SK-N-SH (cell line): ENCODE measurements around the gene CDH4. TPM values are rescaled to one million over a fixed set of nuclear protein-coding genes. Genes with fewer than 3 reads are reported as not detected.

Source experiments
- CTCF ChIA-PET: fragments of 300-600, 350-600 bp; formaldehyde crosslinking; extraction: SDS; loops from one replicate; lab custom pipeline; 2021; lab: Yijun Ruan, JAX
- POLR2A ChIA-PET: fragments of 350-600 bp; sonication (Branson Sonifier 250); formaldehyde crosslinking; extraction: SDS; loops from one replicate; lab custom pipeline; 2020; ENCODE audit warnings: antibody characterized with exemption, inconsistent platforms; lab: Yijun Ruan, JAX
- DNase-seq: peaks from one replicate; pipeline ENCODE4 v3.0.0; 2012
- H2AFZ ChIP-seq: fragments of 200-600 bp; sonication (generic); 2 replicates; pipeline ENCODE4 v1.8.1; 2016; ENCODE audit warnings: antibody characterized with exemption, mild to moderate bottlenecking, low read depth
- H3F3A ChIP-seq: fragments of 200-600 bp; sonication (generic); replicated peaks from 2 replicates; pipeline ENCODE3; 2016; ENCODE audit warnings: antibody characterized with exemption, mild to moderate bottlenecking; ENCODE audit not compliant: insufficient read depth
- H3K27ac ChIP-seq, 2 experiments: fragments of 200-500 bp in 1 of 2; fragments of 200-600 bp in 1 of 2; sonication (Bioruptor generic) in 1 of 2; sonication (generic), shearing (Covaris generic) in 1 of 2; 2 replicates each; pipeline versions ENCODE4 v1.5.1 to v1.6.1; 2014 to 2016; ENCODE audit warnings: low read depth in 2 of 2, inconsistent platforms in 1 of 2, low read length in 1 of 2, mild to moderate bottlenecking in 1 of 2, mixed read lengths in 1 of 2
- H3K27me3 ChIP-seq: fragments of 200-600 bp; sonication (generic), shearing (Covaris generic); 2 replicates; pipeline ENCODE4 v1.6.1; 2016; ENCODE audit warnings: mixed run types; ENCODE audit not compliant: insufficient read depth
- H3K36me3 ChIP-seq, 2 experiments: fragments of 200-500 bp in 1 of 2; fragments of 200-600 bp in 1 of 2; sonication (Bioruptor generic) in 1 of 2; sonication (generic) in 1 of 2; replicated peaks in 1 of 2; 2 replicates each; pipeline versions ENCODE3 to v1.5.1; 2014 to 2016; ENCODE audit warnings: low read length in 1 of 2, mild to moderate bottlenecking in 1 of 2; ENCODE audit not compliant: insufficient read depth in 2 of 2, control insufficient read depth in 1 of 2
- H3K4me1 ChIP-seq, 2 experiments: fragments of 200-500 bp in 1 of 2; fragments of 200-600 bp in 1 of 2; sonication (Bioruptor generic) in 1 of 2; sonication (generic), shearing (Covaris generic) in 1 of 2; 2 replicates each; pipeline versions ENCODE4 v1.5.1 to v1.6.1; 2014 to 2016; ENCODE audit warnings: low read depth in 1 of 2, low read length in 1 of 2, mixed run types in 1 of 2; ENCODE audit not compliant: insufficient read depth in 2 of 2, control insufficient read depth in 1 of 2
- H3K4me2 ChIP-seq: fragments of 200-600 bp; sonication (generic), shearing (Covaris generic); 2 replicates; pipeline ENCODE4 v1.6.1; 2017; ENCODE audit warnings: mixed run types
- H3K4me3 ChIP-seq, 2 experiments: fragments of 200-500 bp in 1 of 2; fragments of 200-600 bp in 1 of 2; sonication (Bioruptor generic) in 1 of 2; sonication (generic), shearing (Covaris generic) in 1 of 2; 2 replicates each; pipeline versions ENCODE4 v1.5.1 to v1.8.1; 2014 to 2016; ENCODE audit warnings: low read depth in 2 of 2, inconsistent platforms in 1 of 2, low read length in 1 of 2, mild to moderate bottlenecking in 1 of 2, mixed read lengths in 1 of 2, moderate library complexity in 1 of 2
- H3K79me2 ChIP-seq: fragments of 200-600 bp; sonication (generic); 2 replicates; pipeline ENCODE4 v1.8.1; 2017; ENCODE audit warnings: mild to moderate bottlenecking; ENCODE audit not compliant: insufficient read depth
- H3K9ac ChIP-seq: fragments of 200-600 bp; sonication (generic); 2 replicates; pipeline ENCODE4 v1.6.1; 2017; ENCODE audit warnings: mixed run types
- H3K9me2 ChIP-seq: fragments of 200-600 bp; sonication (generic); 2 replicates; pipeline ENCODE4 v1.6.1; 2017; ENCODE audit warnings: mixed run types
- H3K9me3 ChIP-seq: fragments of 200-600 bp; sonication (generic); 2 replicates; pipeline ENCODE4 v1.6.1; 2017; ENCODE audit warnings: mixed run types, mild to moderate bottlenecking, moderate library complexity
- H4K20me1 ChIP-seq: fragments of 200-600 bp; sonication (generic); 2 replicates; pipeline ENCODE4 v1.6.1; 2017; ENCODE audit warnings: mild to moderate bottlenecking, mixed run types; ENCODE audit not compliant: insufficient read depth
- CHD2 ChIP-seq: fragments of 150-350 bp; IDR thresholded peaks from 2 replicates; pipeline ENCODE4 v1.6.1; 2018; ENCODE audit warnings: low read length; ENCODE audit not compliant: partially characterized antibody
- EP300 ChIP-seq, 2 experiments: IDR thresholded peaks; 2 replicates each; pipeline versions ENCODE4 v1.4.0 to v1.6.1; 2012; ENCODE audit warnings: borderline replicate concordance in 1 of 2, low read depth in 1 of 2, low read length in 1 of 2
- EZH2phosphoT487 ChIP-seq: fragments of 200-600 bp; sonication (generic); IDR thresholded peaks from 2 replicates; pipeline ENCODE4 v1.6.1; 2017; ENCODE audit warnings: low read depth, mixed run types, mild to moderate bottlenecking, antibody characterized with exemption, moderate library complexity, borderline replicate concordance
- FOSL2 ChIP-seq: IDR thresholded peaks from 2 replicates; pipeline ENCODE4 v1.4.0; 2012; ENCODE audit warnings: low read depth, mild to moderate bottlenecking, moderate library complexity, borderline replicate concordance
- FOXJ3 ChIP-seq: sonication (generic); formaldehyde crosslinking; IDR thresholded peaks from 2 replicates; pipeline ENCODE4 v1.5.1; 2020; ENCODE audit warnings: mild to moderate bottlenecking, missing genetic modification reagents
- FOXM1 ChIP-seq: IDR thresholded peaks from 2 replicates; pipeline ENCODE4 v1.4.0; 2012; ENCODE audit warnings: low read depth, mild to moderate bottlenecking
- GATA2 ChIP-seq: sonication (generic); formaldehyde crosslinking; IDR thresholded peaks from 2 replicates; pipeline ENCODE4 v1.5.0; 2020; ENCODE audit warnings: mild to moderate bottlenecking, missing genetic modification reagents
- JUND ChIP-seq: IDR thresholded peaks from 2 replicates; pipeline ENCODE4 v1.4.0; 2012
- MEF2A ChIP-seq: IDR thresholded peaks from 2 replicates; pipeline ENCODE4 v1.4.0; 2012; ENCODE audit warnings: low read depth, borderline replicate concordance
- MXI1 ChIP-seq: IDR thresholded peaks from 2 replicates; pipeline ENCODE4 v1.6.1; 2012; ENCODE audit warnings: mild to moderate bottlenecking, low read depth, low read length, improper control_type of control experiment
- NRF1 ChIP-seq: IDR thresholded peaks from 2 replicates; pipeline ENCODE4 v1.6.1; 2012; ENCODE audit warnings: low read depth, mild to moderate bottlenecking, low read length
- RAD21 ChIP-seq: IDR thresholded peaks from 2 replicates; pipeline ENCODE4 v1.6.1; 2012; ENCODE audit warnings: mild to moderate bottlenecking, low read length
- RXRA ChIP-seq: IDR thresholded peaks from 2 replicates; pipeline ENCODE4 v1.4.0; 2012; ENCODE audit warnings: low read depth, mild to moderate bottlenecking, borderline replicate concordance
- SMC3 ChIP-seq: IDR thresholded peaks from 2 replicates; pipeline ENCODE4 v1.6.1; 2012; ENCODE audit warnings: low read depth, low read length, improper control_type of control experiment
- TCF12 ChIP-seq: IDR thresholded peaks from 2 replicates; pipeline ENCODE4 v1.4.0; 2012
- TEAD4 ChIP-seq: IDR thresholded peaks from 2 replicates; pipeline ENCODE4 v1.4.0; 2012; ENCODE audit warnings: mild to moderate bottlenecking, borderline replicate concordance; ENCODE audit not compliant: insufficient read depth
- YY1 ChIP-seq: IDR thresholded peaks from 2 replicates; pipeline ENCODE4 v1.4.0; 2012; ENCODE audit warnings: low read depth, mild to moderate bottlenecking
- WGBS: methylation state at CpG from one replicate; pipeline ENCODE4 v1.1.6; 2017; ENCODE audit warnings: low lambda C conversion rate; 5-methylcytosine and 5-hydroxymethylcytosine counted together
- polyA plus RNA-seq, 3 experiments: library from polyadenylated mRNA; depleted of rRNA; stranded (reverse); fragments of >200 nt; gene quantifications; 2 replicates each; pipeline ENCODE4 v1.2.3, GENCODE V29; 2012
- TF ChIP-seq, protein P1 (sequence below): fragments of 200-600 bp; sonication (generic); IDR thresholded peaks from 2 replicates; pipeline ENCODE4 v1.6.1; 2017; ENCODE audit warnings: antibody characterized with exemption, mild to moderate bottlenecking, moderate library complexity
- TF ChIP-seq, protein P2 (sequence below): fragments of 150-350 bp; IDR thresholded peaks from 2 replicates; pipeline ENCODE4 v1.6.1; 2016; ENCODE audit warnings: mild to moderate bottlenecking, low read depth, low read length
- TF ChIP-seq, protein P3 (sequence below): IDR thresholded peaks from 2 replicates; pipeline ENCODE4 v1.4.0; 2012; ENCODE audit warnings: low read depth, borderline replicate concordance
- TF ChIP-seq, protein P4 (sequence below): IDR thresholded peaks from 2 replicates; pipeline ENCODE4 v1.4.0; 2012; ENCODE audit warnings: low read depth

Gene CDH4
- polyA plus RNA-seq, 1 of the 3 experiments (the other 2 are of a cell fraction), result not detected

DNA sequence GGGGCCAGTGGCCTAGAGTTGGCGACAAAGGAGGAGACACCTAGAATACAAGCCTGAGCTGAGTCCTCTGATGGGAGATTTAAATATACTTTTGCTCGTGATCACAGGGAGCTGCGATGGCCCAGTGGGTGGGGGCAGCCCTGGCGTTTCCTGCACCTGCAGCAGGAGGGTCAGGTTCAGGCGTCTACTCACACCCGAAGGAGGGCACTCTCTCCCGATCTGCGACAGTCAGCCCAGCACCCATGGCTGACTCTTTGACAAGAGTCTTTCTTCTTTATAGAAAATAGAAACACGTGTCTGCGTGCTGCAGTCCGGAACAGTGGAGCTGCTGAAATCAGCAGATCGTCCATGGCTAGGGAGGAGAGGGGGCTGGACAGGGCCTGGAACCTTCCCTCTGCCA, 338.2 kb downstream of the CDH4 start:
- Histone ChIP-seq H3K4me1 (no peaks in the 10 kb centered on the region), H3K27me3 (no peaks in the 10 kb centered on the region), H3K36me3 (no peaks in the 10 kb centered on the region), H3K9me2 (no peaks in the 10 kb centered on the region), H3K9ac (no peak overlapping the region), H3K79me2 (no peaks in the 10 kb centered on the region)
- no peak for DNase-seq
- CTCF ChIA-PET, result no interaction called here
- TF ChIP-seq CHD2, result no peak
- TF ChIP-seq EP300 (IDR thresholded peaks at IDR 0.05; ENCODE audit: borderline replicate concordance in 1 of 2, low read depth in 1 of 2, low read length in 1 of 2), result no peak
- TF ChIP-seq, protein P1, sequence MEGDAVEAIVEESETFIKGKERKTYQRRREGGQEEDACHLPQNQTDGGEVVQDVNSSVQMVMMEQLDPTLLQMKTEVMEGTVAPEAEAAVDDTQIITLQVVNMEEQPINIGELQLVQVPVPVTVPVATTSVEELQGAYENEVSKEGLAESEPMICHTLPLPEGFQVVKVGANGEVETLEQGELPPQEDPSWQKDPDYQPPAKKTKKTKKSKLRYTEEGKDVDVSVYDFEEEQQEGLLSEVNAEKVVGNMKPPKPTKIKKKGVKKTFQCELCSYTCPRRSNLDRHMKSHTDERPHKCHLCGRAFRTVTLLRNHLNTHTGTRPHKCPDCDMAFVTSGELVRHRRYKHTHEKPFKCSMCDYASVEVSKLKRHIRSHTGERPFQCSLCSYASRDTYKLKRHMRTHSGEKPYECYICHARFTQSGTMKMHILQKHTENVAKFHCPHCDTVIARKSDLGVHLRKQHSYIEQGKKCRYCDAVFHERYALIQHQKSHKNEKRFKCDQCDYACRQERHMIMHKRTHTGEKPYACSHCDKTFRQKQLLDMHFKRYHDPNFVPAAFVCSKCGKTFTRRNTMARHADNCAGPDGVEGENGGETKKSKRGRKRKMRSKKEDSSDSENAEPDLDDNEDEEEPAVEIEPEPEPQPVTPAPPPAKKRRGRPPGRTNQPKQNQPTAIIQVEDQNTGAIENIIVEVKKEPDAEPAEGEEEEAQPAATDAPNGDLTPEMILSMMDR, result no peak
- TF ChIP-seq JUND, result no peak
- TF ChIP-seq, all 33 proteins: peak for 0
- no peak overlapping the region for H3K27ac ChIP-seq
- H4K20me1 ChIP-seq, result no peaks in the 10 kb centered on the region
- WGBS, result 34% methylated on average over 6 of the region's 12 CpGs
- H3K4me3 ChIP-seq, result no peak overlapping the region
- POLR2A ChIA-PET, result no interaction called here
- no peak overlapping the region for H2AFZ ChIP-seq
- no peaks in the 10 kb centered on the region for H3K9me3 ChIP-seq
- no peak overlapping the region for H3K4me2 ChIP-seq
- no peaks in the 10 kb centered on the region for H3F3A ChIP-seq

DNA sequence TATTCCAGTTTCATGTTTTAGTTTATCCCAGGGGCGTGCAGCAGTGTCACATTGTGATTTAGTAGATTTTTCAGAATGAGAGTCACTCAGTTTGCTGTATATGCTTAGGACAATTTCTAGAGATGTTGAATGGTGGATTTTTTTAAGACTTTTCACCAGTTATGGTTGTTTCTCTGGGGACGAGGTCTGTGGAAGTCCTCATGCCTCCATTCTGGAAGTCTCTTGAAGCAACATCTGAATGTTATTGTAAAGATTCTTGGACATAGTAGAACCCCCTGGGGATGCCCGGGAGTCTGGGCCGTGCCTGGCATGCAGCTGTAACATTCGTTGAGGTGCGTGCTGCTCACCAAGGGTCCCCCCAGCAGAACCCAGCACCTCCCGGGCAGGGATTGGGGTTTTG, 341.5 kb downstream of the CDH4 start:
- Histone ChIP-seq H3K79me2 (no peaks in the 10 kb centered on the region), H4K20me1 (no peaks in the 10 kb centered on the region), H3K36me3 (no peaks in the 10 kb centered on the region), H2AFZ (no peak overlapping the region), H3K9ac (no peak overlapping the region), H3K4me2 (no peak overlapping the region), H3K27me3 (no peaks in the 10 kb centered on the region), H3K27ac (no peak overlapping the region), H3F3A (no peaks in the 10 kb centered on the region), H3K9me2 (no peaks in the 10 kb centered on the region), H3K4me3 (no peak overlapping the region), H3K9me3 (no peaks in the 10 kb centered on the region), H3K4me1 (no peaks in the 10 kb centered on the region)
- ChIA-PET POLR2A (no interaction called here), CTCF (no interaction called here)
- WGBS, result 34% methylated on average over 7 of the region's 7 CpGs
- no peak for DNase-seq
- TF ChIP-seq, protein P1, result no peak
- TF ChIP-seq, protein P2, sequence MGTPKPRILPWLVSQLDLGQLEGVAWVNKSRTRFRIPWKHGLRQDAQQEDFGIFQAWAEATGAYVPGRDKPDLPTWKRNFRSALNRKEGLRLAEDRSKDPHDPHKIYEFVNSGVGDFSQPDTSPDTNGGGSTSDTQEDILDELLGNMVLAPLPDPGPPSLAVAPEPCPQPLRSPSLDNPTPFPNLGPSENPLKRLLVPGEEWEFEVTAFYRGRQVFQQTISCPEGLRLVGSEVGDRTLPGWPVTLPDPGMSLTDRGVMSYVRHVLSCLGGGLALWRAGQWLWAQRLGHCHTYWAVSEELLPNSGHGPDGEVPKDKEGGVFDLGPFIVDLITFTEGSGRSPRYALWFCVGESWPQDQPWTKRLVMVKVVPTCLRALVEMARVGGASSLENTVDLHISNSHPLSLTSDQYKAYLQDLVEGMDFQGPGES, result no peak
- TF ChIP-seq TCF12, result no peak
- TF ChIP-seq, protein P3, sequence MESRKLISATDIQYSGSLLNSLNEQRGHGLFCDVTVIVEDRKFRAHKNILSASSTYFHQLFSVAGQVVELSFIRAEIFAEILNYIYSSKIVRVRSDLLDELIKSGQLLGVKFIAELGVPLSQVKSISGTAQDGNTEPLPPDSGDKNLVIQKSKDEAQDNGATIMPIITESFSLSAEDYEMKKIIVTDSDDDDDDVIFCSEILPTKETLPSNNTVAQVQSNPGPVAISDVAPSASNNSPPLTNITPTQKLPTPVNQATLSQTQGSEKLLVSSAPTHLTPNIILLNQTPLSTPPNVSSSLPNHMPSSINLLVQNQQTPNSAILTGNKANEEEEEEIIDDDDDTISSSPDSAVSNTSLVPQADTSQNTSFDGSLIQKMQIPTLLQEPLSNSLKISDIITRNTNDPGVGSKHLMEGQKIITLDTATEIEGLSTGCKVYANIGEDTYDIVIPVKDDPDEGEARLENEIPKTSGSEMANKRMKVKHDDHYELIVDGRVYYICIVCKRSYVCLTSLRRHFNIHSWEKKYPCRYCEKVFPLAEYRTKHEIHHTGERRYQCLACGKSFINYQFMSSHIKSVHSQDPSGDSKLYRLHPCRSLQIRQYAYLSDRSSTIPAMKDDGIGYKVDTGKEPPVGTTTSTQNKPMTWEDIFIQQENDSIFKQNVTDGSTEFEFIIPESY, result no peak
- no peak for TF ChIP-seq JUND
- TF ChIP-seq FOXJ3 (CRISPR knock-in tag), result no peak
- no peak for TF ChIP-seq FOSL2
- TF ChIP-seq, protein P4, sequence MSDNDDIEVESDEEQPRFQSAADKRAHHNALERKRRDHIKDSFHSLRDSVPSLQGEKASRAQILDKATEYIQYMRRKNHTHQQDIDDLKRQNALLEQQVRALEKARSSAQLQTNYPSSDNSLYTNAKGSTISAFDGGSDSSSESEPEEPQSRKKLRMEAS, result no peak
- no peak for TF ChIP-seq MXI1
- TF ChIP-seq EZH2phosphoT487, result no peak
- TF ChIP-seq SMC3, result no peak
- TF ChIP-seq FOXM1, result no peak
- TF ChIP-seq NRF1, result no peak
- no peak for TF ChIP-seq RXRA
- no peak for TF ChIP-seq GATA2 (CRISPR knock-in tag)
- no peak for TF ChIP-seq RAD21
- TF ChIP-seq TEAD4, result no peak
- no peak for TF ChIP-seq MEF2A
- no peak for TF ChIP-seq YY1
